Prostate gland (tissue), 2 donors: ENCODE measurements around the gene GHRL. TPM values are rescaled to one million over a fixed set of nuclear protein-coding genes. Genes with fewer than 3 reads are reported as not detected.

ENCODE experiments used
- DNase-seq: peaks from one replicate; pipeline ENCODE4 v3.0.0-alpha.2; 2019; ENCODE audit warnings: low spot score
- H3K27ac ChIP-seq, 2 donors: fragments of 200-600 bp; sonication (generic); 2 replicates each; pipeline ENCODE4 v1.5.1; 2017 to 2019
- H3K27me3 ChIP-seq: fragments of 200-600 bp; sonication (generic); replicated peaks from 2 replicates; pipeline ENCODE4 v1.5.1; 2019; ENCODE audit not compliant: insufficient read depth
- H3K36me3 ChIP-seq, 2 donors: fragments of 200-600 bp; sonication (generic); 1 replicate in 1 of 2; 2 replicates in 1 of 2; pipeline versions ENCODE4 v1.5.1 to v1.8.1; 2017 to 2019
- H3K4me1 ChIP-seq: fragments of 200-600 bp; sonication (generic); replicated peaks from 2 replicates; pipeline ENCODE4 v1.5.1; 2019
- H3K4me3 ChIP-seq, 2 donors: fragments of 200-600 bp; sonication (generic); 2 replicates each; pipeline ENCODE4 v1.5.1; 2017 to 2019
- H3K9me3 ChIP-seq: fragments of 200-600 bp; sonication (generic); 2 replicates; pipeline ENCODE4 v1.5.1; 2017
- CTCF ChIP-seq, 4 experiments: fragments of 200-600 bp in 2 of 4; fragments of 450-650 bp in 2 of 4; sonication (generic) in 2 of 4; IDR thresholded peaks; 1 replicate in 3 of 4; 2 replicates in 1 of 4; pipeline ENCODE4 v1.5.1; 2016 to 2019; ENCODE audit warnings: antibody characterized with exemption in 4 of 4, mild to moderate bottlenecking in 2 of 4, moderate library complexity in 2 of 4
- POLR2A ChIP-seq: fragments of 450-650 bp; IDR thresholded peaks from one replicate; pipeline ENCODE4 v1.6.1; 2016; ENCODE audit warnings: antibody characterized with exemption, mild to moderate bottlenecking
- POLR2AphosphoS5 ChIP-seq: sonication (generic); formaldehyde crosslinking; IDR thresholded peaks from one replicate; pipeline ENCODE4 v1.6.1; 2017; ENCODE audit warnings: antibody characterized with exemption
- WGBS: methylation state at CpG from one replicate; pipeline ENCODE4 v1.1.5; 2018; 5-methylcytosine and 5-hydroxymethylcytosine counted together
- intact Hi-C: fragments of 100-400 bp; cut with DNase I; formaldehyde crosslinking; loops from one replicate; pipeline ENCODE4 v1.14.2; 2022
- total RNA-seq, 2 donors: library from RNA; depleted of rRNA; stranded (reverse); fragments of >200 nt; gene quantifications; one replicate each; pipeline ENCODE4 v1.1.0, GENCODE V29; 2016

GHRL gene
- total RNA-seq, 2 donors from 2014 or later, result 3.0 TPM; not detected in 1

- Histone ChIP-seq H3K4me1 (peaks cover 8% of the 10 kb centered on the region), H3K9me3 (no peaks in the 10 kb centered on the region), H3K36me3 (no peaks in the 10 kb centered on the region), H3K27me3 (no peaks in the 10 kb centered on the region), H3K4me3 (peak overlapping the region; percentile 80 to 85), H3K27ac (peak overlapping the region; percentile 71 to 81)
- peak; percentile 10 for DNase-seq
- intact Hi-C loops, result no loop called here
- 37% methylated on average over 14 of the region's 14 CpGs for WGBS
- TF ChIP-seq POLR2AphosphoS5 (no peak), POLR2A (no peak), CTCF (IDR thresholded peaks at IDR 0.05) (no peak)
Measured at GRCh38 chr3:10247679-10248183, 45.0 kb downstream of the GHRL start.

- 85% methylated on average over 6 of the region's 6 CpGs for WGBS
- no peak for TF ChIP-seq POLR2A
- TF ChIP-seq POLR2AphosphoS5, result no peak
- TF ChIP-seq CTCF (IDR thresholded peaks at IDR 0.05), result no peak
- DNase-seq, result no peak
- Histone ChIP-seq H3K4me1 (peaks cover 5% of the 10 kb centered on the region), H3K27ac (no peak overlapping the region), H3K27me3 (no peaks in the 10 kb centered on the region), H3K9me3 (no peaks in the 10 kb centered on the region), H3K4me3 (no peak overlapping the region), H3K36me3 (no peaks in the 10 kb centered on the region)
- intact Hi-C loops, result no loop called here
Measured at GRCh38 chr3:10245081-10245712, 47.5 kb downstream of the GHRL start.

GRCh38 chr3:10244009-10244408, 48.7 kb downstream of the GHRL start:
- no peak for DNase-seq
- H3K27ac ChIP-seq, result no peak overlapping the region
- H3K4me3 ChIP-seq, result no peak overlapping the region
- H3K27me3 ChIP-seq, result no peaks in the 10 kb centered on the region
- H3K36me3 ChIP-seq, result no peaks in the 10 kb centered on the region
- intact Hi-C loops, result no loop called here
- WGBS, result 69% methylated on average over 3 of the region's 3 CpGs
- H3K9me3 ChIP-seq, result no peaks in the 10 kb centered on the region
- H3K4me1 ChIP-seq, result no peaks in the 10 kb centered on the region
- TF ChIP-seq POLR2AphosphoS5, result no peak
- TF ChIP-seq CTCF (IDR thresholded peaks at IDR 0.05), result no peak
- no peak for TF ChIP-seq POLR2A

- Histone ChIP-seq H3K27ac (no peak overlapping the region), H3K9me3 (no peaks in the 10 kb centered on the region), H3K4me3 (no peak overlapping the region), H3K36me3 (peaks cover 0 to 4% of the 10 kb centered on the region in 2 donors), H3K27me3 (no peaks in the 10 kb centered on the region), H3K4me1 (no peaks in the 10 kb centered on the region)
- WGBS, result 87% methylated on average over 7 of the region's 7 CpGs
- intact Hi-C loops, result no loop called here
- TF ChIP-seq POLR2A, result no peak
- no peak for TF ChIP-seq POLR2AphosphoS5
- TF ChIP-seq CTCF (IDR thresholded peaks at IDR 0.05), result no peak
- no peak for DNase-seq
Measured at GRCh38 chr3:10242182-10243065, 50.3 kb downstream of the GHRL start.
